Neural progenitor cell (in vitro differentiated cells): Measurements from ENCODE around the gene TBATA.

Source experiments
- CTCF ChIP-seq: fragments of 200-600 bp; sonication (generic); IDR thresholded peaks from 2 replicates; pipeline ENCODE4 v1.5.1; 2017; ENCODE audit warnings: antibody characterized with exemption, mild to moderate bottlenecking
- EZH2 ChIP-seq: fragments of 200-600 bp; sonication (generic); IDR thresholded peaks from 2 replicates; pipeline ENCODE4 v1.6.1; 2017; ENCODE audit warnings: antibody characterized with exemption, mild to moderate bottlenecking, moderate library complexity

- TF ChIP-seq CTCF, result no peak
- TF ChIP-seq EZH2, result no peak
Measured at GRCh38 chr10:70743879-70744278, 41.3 kb downstream of the TBATA start.
